ENCODE results near the gene CADPS2. TPM values are rescaled to one million over a fixed set of nuclear protein-coding genes. Genes with fewer than 3 reads are reported as not detected.
"Not testable (repeated sequence)": the region's sequence is repeated elsewhere in the genome, so short reads cannot be mapped to it uniquely, and the experiment has no call there.

CADPS2 gene
- total RNA-seq, 1 donor = 27.2 TPM

GRCh38 chr7:122289426-122289825 lies 596.8 kb downstream of the CADPS2 start:
- no peak overlapping the region for H3K4me3 ChIP-seq (ENCODE audit: low read depth, low read length)
- no peak for TF ChIP-seq CTCF (IDR thresholded peaks at IDR 0.05; ENCODE audit: insufficient read depth, low read depth, low read length)
- no peak for DNase-seq (ENCODE audit: low read depth)

GRCh38 chr7:122284608-122285007 lies 601.7 kb downstream of the CADPS2 start:
- not testable (repeated sequence) for DNase-seq (ENCODE audit: low read depth)
- peak overlapping the region; percentile 37 for H3K4me3 ChIP-seq (ENCODE audit: low read depth, low read length)

- H3K4me3 ChIP-seq (ENCODE audit: low read depth, low read length) = no peak overlapping the region
- no peak for DNase-seq (ENCODE audit: low read depth)
- no peak for TF ChIP-seq CTCF (IDR thresholded peaks at IDR 0.05; ENCODE audit: insufficient read depth, low read depth, low read length)
These were observed 613.1 kb downstream of the CADPS2 start for GRCh38 chr7:122273117-122273516.

- DNase-seq (ENCODE audit: low read depth) = no peak
- H3K4me3 ChIP-seq (ENCODE audit: low read depth, low read length) = no peak overlapping the region
- TF ChIP-seq CTCF (IDR thresholded peaks at IDR 0.05; ENCODE audit: insufficient read depth, low read depth, low read length) = no peak
These were observed 617.0 kb downstream of the CADPS2 start for GRCh38 chr7:122269241-122269640.

Small RNAs within 50 kb of the gene (small RNA-seq; reads per million reads assigned to genes)
- gene AC006463.1 = not detected

Other genes with a start within 250 kb of the CADPS2 start
- 0.32 and 0.86 TPM in 2 replicates for gene RNF133, start 187.3 kb downstream of the CADPS2 start, total RNA-seq
- 0.43 and 0.64 TPM in 2 replicates for gene RNF148, start 183.5 kb downstream of the CADPS2 start, total RNA-seq
- not detected in 2 replicates for gene TAS2R16, start 109.2 kb upstream of the CADPS2 start, total RNA-seq